ENCODE data around the gene SP3. TPM values are rescaled to one million over a fixed set of nuclear protein-coding genes. Genes with fewer than 3 reads are reported as not detected.

SP3 gene
- total and polyA plus RNA-seq, 9 of the 15 experiments (the other 6 are each of a cell fraction or from before 2014, with no cell fraction given), result 12.0 to 106 (median 74.9) TPM

DNA sequence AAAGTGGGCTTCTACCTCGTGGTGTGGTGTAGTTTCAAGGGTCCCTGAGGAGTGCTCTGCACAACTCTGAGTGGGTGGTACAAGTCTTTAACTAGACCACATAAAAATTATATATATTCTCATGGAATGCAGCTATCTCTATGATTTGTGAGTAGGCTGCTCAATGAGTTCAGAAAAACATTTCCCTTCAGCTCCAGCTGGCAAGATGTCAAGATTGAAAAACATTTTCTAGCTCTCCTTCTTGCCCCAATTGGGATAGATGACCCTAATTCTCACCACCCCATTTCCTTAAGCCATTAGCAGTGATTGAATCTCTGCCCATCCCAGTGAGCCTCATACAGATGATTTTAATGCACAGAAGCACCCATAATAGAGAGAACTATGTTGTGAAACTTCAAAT, 28.3 kb upstream of the SP3 start:
- no peak overlapping the region for H3K4me2 ChIP-seq (ENCODE audit: insufficient read depth, low read length)
- H3K9ac ChIP-seq (ENCODE audit: insufficient read depth in 1 of 2, low read depth in 2 of 2, low read length in 2 of 2), result no peak overlapping the region
- H3K9me1 ChIP-seq (ENCODE audit: control insufficient read depth, insufficient read depth, low read length), result no peaks in the 10 kb centered on the region
- DNase-seq (ENCODE audit: extremely low read depth in 1 of 4, low spot score in 3 of 4) (no peak), ATAC-seq (no peak), FAIRE-seq (no peak)
- POLR2A ChIA-PET, result no interaction called here
- intact Hi-C loops (cut with micrococcal nuclease), result no loop called here
- 0% methylated on average over 1 of the region's 1 CpG for WGBS (ENCODE audit: insufficient coverage, low coverage, missing lambda C conversion rate)
- in situ Hi-C loops (cut with MboI), result no loop called here
- H3K4me1 ChIP-seq (replicated peaks in 1 of 2; ENCODE audit: control insufficient read depth in 2 of 2, insufficient read depth in 2 of 2, low read length in 2 of 2), result peaks cover 0 to 2% of the 10 kb centered on the region in 2 experiments; a peak in 1 of 5 replicates
- no peak overlapping the region for H3K4me3 ChIP-seq
- peaks cover 16 to 36% of the 10 kb centered on the region in 2 experiments; a peak in 4 of 5 replicates for H3K27me3 ChIP-seq (ENCODE audit: control insufficient read depth in 2 of 2, insufficient read depth in 2 of 2, low read length in 2 of 2)
- H3K9me3 ChIP-seq (replicated peaks; ENCODE audit: control insufficient read depth, insufficient read depth, low read depth, low read length), result no peaks in the 10 kb centered on the region
- no peak for TF ChIP-seq NFXL1 (CRISPR knock-in tag; IDR thresholded peaks at IDR 0.05)
- no peak for TF ChIP-seq NCOA2 (IDR thresholded peaks at IDR 0.05; ENCODE audit: partially characterized antibody in 2 of 2)
- TF ChIP-seq SNIP1 (IDR thresholded peaks at IDR 0.05; ENCODE audit: low read depth), result no peak
- TF ChIP-seq KLF13 (tag; IDR thresholded peaks at IDR 0.05; ENCODE audit: borderline replicate concordance, low read depth), result no peak
- no peak for TF ChIP-seq ZZZ3 (IDR thresholded peaks at IDR 0.05)
- TF ChIP-seq KDM5B (IDR thresholded peaks at IDR 0.05; ENCODE audit: insufficient replicate concordance, low read depth, low read length), result no peak
- TF ChIP-seq, protein P1, sequence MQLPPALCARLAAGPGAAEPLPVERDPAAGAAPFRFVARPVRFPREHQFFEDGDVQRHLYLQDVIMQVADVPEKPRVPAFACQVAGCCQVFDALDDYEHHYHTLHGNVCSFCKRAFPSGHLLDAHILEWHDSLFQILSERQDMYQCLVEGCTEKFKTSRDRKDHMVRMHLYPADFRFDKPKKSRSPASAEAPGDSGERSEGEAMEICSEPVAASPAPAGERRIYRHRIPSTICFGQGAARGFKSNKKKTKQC (CRISPR knock-in tag; IDR thresholded peaks at IDR 0.05), result no peak
- H4K20me1 ChIP-seq (replicated peaks; ENCODE audit: control insufficient read depth, insufficient read depth, low read length), result 0 out of 2 replicates have a peak, but pooled peaks cover 2% of the 10 kb centered on the region
- no peaks in the 10 kb centered on the region for H3K36me3 ChIP-seq (ENCODE audit: control insufficient read depth, insufficient read depth, low read length)
- CTCF ChIA-PET (ENCODE audit: low intra/inter-chr PET ratio), result no interaction called here
- H3K27ac ChIP-seq (ENCODE audit: extremely low read depth, low read depth, low read length), result no peak overlapping the region
- BruUV-seq (replicated peaks), result no TSS peak
- no peaks in the 10 kb centered on the region for H3K79me2 ChIP-seq (ENCODE audit: control insufficient read depth, insufficient read depth, low read length)
- no peak overlapping the region for H2AFZ ChIP-seq (ENCODE audit: low read depth, low read length)

Data from K562 (cell line).